Measurements from ENCODE around the gene C9.

DNA sequence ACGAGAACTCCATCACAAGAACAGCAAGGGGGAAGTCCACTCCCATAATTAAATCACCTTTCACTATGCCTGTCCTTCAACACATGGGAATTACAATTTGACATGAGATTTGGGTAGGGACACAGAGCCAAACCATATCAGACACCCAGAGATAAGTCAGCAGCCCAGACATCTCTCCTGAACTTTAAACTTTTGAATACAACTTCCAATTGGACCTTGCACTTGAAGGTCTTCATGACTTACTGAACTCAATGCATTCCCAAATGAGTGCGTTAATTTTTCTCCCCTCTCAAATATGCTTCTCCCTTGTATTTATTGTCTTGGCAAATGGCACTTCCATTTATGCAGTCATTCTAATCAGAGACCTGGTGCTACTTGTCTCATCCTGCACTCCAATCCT, 12.1 kb downstream of the C9 start:
- TF ChIP-seq, protein P1, sequence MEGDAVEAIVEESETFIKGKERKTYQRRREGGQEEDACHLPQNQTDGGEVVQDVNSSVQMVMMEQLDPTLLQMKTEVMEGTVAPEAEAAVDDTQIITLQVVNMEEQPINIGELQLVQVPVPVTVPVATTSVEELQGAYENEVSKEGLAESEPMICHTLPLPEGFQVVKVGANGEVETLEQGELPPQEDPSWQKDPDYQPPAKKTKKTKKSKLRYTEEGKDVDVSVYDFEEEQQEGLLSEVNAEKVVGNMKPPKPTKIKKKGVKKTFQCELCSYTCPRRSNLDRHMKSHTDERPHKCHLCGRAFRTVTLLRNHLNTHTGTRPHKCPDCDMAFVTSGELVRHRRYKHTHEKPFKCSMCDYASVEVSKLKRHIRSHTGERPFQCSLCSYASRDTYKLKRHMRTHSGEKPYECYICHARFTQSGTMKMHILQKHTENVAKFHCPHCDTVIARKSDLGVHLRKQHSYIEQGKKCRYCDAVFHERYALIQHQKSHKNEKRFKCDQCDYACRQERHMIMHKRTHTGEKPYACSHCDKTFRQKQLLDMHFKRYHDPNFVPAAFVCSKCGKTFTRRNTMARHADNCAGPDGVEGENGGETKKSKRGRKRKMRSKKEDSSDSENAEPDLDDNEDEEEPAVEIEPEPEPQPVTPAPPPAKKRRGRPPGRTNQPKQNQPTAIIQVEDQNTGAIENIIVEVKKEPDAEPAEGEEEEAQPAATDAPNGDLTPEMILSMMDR (IDR thresholded peaks at IDR 0.05): no peak
- no peak for TF ChIP-seq POLR2A (IDR thresholded peaks at IDR 0.05)
